Peyer's patch (tissue), 4 donors: ENCODE measurements around the gene RIIAD1. TPM values are rescaled to one million over a fixed set of nuclear protein-coding genes. Genes with fewer than 3 reads are reported as not detected.

ENCODE experiments used
- DNase-seq, 3 donors: peaks; one replicate each; pipeline ENCODE4 v3.0.0-alpha.2; 2017 to 2019
- H3K27ac ChIP-seq, 4 donors: fragments of 200-600 bp; sonication (generic); one replicate each; pipeline ENCODE4 v1.5.1; 2016 to 2019
- H3K27me3 ChIP-seq, 2 donors: fragments of 200-600 bp; sonication (generic); one replicate each; pipeline ENCODE4 v1.5.1; 2019
- H3K36me3 ChIP-seq, 3 donors: fragments of 200-600 bp; sonication (generic); one replicate each; pipeline ENCODE4 v1.5.1; 2016 to 2019
- H3K4me1 ChIP-seq, 4 donors: fragments of 200-600 bp; sonication (generic); one replicate each; pipeline ENCODE4 v1.5.1; 2016 to 2019
- H3K4me3 ChIP-seq, 4 donors: fragments of 200-600 bp; sonication (generic); 1 replicate in 3 of 4; 2 replicates in 1 of 4; pipeline ENCODE4 v1.5.1; 2016 to 2019; ENCODE audit warnings: mild to moderate bottlenecking in 1 of 4
- H3K9me3 ChIP-seq, 4 donors: fragments of 200-600 bp; sonication (generic); one replicate each; pipeline ENCODE4 v1.5.1; 2016 to 2019; ENCODE audit warnings: mild to moderate bottlenecking in 1 of 4
- CTCF ChIP-seq, 6 experiments: fragments of 450-650 bp in 4 of 6; fragments of 200-600 bp in 2 of 6; sonication (generic) in 1 of 6; IDR thresholded peaks; one replicate each; pipeline ENCODE4 v1.5.1; 2017 to 2019; ENCODE audit warnings: antibody characterized with exemption in 6 of 6, mild to moderate bottlenecking in 3 of 6, moderate library complexity in 1 of 6
- POLR2A ChIP-seq, 2 donors: fragments of 450-650 bp; IDR thresholded peaks; one replicate each; pipeline ENCODE4 v1.5.1; 2017; ENCODE audit warnings: antibody characterized with exemption in 2 of 2, mild to moderate bottlenecking in 2 of 2, moderate library complexity in 2 of 2
- total RNA-seq, 4 donors: library from RNA; depleted of rRNA; stranded (reverse); fragments of >200 nt; gene quantifications; one replicate each; pipeline ENCODE4 v1.1.0, GENCODE V29; 2016

RIIAD1 gene
- total RNA-seq, 4 donors from 2014 or later = not detected

DNA sequence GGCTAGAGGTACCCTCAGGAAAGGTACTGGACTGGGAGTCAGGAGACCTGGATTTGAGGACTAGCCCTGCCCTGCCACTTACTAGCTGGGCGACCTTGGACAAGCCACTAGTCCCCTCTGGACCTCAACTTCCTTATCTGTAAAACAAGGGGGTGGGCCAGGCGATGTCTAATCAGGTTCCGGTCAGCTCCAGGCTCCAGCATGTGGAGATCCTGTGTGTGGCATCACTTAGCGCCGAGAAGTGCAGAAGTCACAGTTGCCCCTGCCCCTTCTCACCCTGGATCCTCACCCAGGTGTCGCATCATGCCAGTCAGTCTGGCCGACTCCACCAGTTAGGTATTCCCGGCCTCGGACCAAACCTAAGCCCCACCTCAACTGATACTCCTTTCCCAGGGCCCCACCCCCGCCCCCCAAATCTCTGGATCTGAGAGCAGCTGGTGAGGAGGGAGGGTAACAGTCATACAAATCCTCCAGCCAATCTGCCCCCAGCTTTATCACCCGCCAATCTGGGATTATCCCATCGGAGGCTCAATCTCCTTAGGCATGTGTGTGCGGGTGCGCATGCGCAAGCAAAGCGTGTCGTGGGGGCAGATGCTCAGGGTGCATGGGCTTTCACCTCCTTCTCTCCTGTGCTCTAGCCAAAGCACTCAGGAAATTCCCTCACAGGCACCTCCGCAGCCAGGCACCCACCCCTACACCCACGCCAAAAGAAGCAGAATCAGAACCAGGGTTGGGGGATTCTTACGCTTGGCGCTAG, 10.1 kb upstream of the RIIAD1 start:
- H3K9me3 ChIP-seq = no peaks in the 10 kb centered on the region
- H3K27ac ChIP-seq = no peak overlapping the region
- H3K4me1 ChIP-seq = peaks cover 0 to 17% (median 0%) of the 10 kb centered on the region in 4 donors
- no peaks in the 10 kb centered on the region for H3K36me3 ChIP-seq
- H3K27me3 ChIP-seq = peaks cover 0 to under 1% of the 10 kb centered on the region in 2 donors
- no peak overlapping the region for H3K4me3 ChIP-seq
- no peak for TF ChIP-seq CTCF (IDR thresholded peaks at IDR 0.05)
- TF ChIP-seq POLR2A (IDR thresholded peaks at IDR 0.05) = no peak
- DNase-seq = no peak

DNA sequence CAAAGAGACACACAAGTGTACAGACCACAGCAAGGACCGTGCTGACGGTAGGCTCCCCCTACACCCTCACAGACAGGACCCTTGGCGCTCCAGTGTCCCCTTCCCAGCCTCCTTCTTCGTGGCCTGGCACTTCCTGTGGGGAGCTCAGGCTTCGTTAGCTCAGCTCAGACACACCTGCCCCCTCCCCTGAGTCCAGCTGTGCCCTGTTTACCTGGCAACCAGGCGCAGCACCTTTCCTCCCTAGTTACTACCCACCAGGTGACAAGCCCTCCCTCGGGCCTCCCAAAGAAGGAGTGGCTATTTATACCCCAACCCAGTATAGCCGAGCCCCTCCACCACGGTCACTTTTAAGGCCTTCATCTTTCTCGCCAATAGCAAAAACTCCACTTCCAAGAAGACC, 9.4 kb upstream of the RIIAD1 start:
- peaks cover 0 to 8% of the 10 kb centered on the region in 2 donors for H3K27me3 ChIP-seq
- no peak for TF ChIP-seq POLR2A (IDR thresholded peaks at IDR 0.05)
- no peak for TF ChIP-seq CTCF (IDR thresholded peaks at IDR 0.05)
- no peaks in the 10 kb centered on the region for H3K9me3 ChIP-seq
- no peak overlapping the region for H3K27ac ChIP-seq
- DNase-seq = no peak
- H3K4me3 ChIP-seq = no peak overlapping the region
- H3K36me3 ChIP-seq = no peaks in the 10 kb centered on the region
- H3K4me1 ChIP-seq = peaks cover 0 to 24% (median 0%) of the 10 kb centered on the region in 4 donors

DNA sequence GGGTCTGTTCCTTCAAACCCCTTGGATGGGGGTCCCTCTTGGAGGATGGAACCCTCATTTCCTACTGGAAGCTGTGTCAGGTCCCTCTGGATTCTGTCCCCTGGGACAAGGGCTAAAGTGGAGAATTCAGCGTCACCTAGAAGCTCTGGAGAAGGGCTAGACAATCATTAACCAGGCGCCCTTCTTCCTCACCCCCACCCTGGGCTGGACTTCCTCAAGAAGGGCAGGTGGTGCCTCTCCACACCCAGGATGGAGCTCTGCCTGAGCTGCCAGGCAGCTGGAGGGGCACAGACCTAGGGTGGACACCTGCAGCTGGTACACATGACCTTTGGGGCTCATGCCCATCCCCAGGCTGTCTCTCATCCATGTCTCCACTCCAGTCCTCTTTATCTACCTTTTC, 8.3 kb upstream of the RIIAD1 start:
- peak overlapping the region in 2 of 4 donors; percentile 17 to 57 for H3K27ac ChIP-seq
- no peaks in the 10 kb centered on the region for H3K9me3 ChIP-seq
- no peak overlapping the region for H3K4me3 ChIP-seq
- peaks cover 0 to 8% of the 10 kb centered on the region in 2 donors for H3K27me3 ChIP-seq
- TF ChIP-seq POLR2A (IDR thresholded peaks at IDR 0.05) (no peak), CTCF (IDR thresholded peaks at IDR 0.05) (no peak)
- peaks cover 0 to 27% (median 0%) of the 10 kb centered on the region in 4 donors for H3K4me1 ChIP-seq
- peak in 2 of 3 donors; percentile 71 to 81 for DNase-seq
- H3K36me3 ChIP-seq = no peaks in the 10 kb centered on the region

GRCh38 chr1:151713874-151714273, 7.4 kb upstream of the RIIAD1 start:
- no peak for DNase-seq
- TF ChIP-seq CTCF (IDR thresholded peaks at IDR 0.05) = no peak
- no peak for TF ChIP-seq POLR2A (IDR thresholded peaks at IDR 0.05)
- Histone ChIP-seq H3K9me3 (no peaks in the 10 kb centered on the region), H3K27ac (no peak overlapping the region), H3K27me3 (peaks cover 0 to 8% of the 10 kb centered on the region in 2 donors), H3K4me3 (no peak overlapping the region), H3K4me1 (peaks cover 0 to 27% (median 0%) of the 10 kb centered on the region in 4 donors), H3K36me3 (no peaks in the 10 kb centered on the region)

- H3K27ac ChIP-seq = no peak overlapping the region
Measured at GRCh38 chr1:151714820-151715725, 6.2 kb upstream of the RIIAD1 start.

More at GRCh38 chr1:151714820-151715725, 6.2 kb upstream of the RIIAD1 start:
- no peak overlapping the region for H3K4me3 ChIP-seq
- H3K36me3 ChIP-seq = no peaks in the 10 kb centered on the region
- TF ChIP-seq CTCF (IDR thresholded peaks at IDR 0.05) (no peak), POLR2A (IDR thresholded peaks at IDR 0.05) (no peak)
- no peaks in the 10 kb centered on the region for H3K9me3 ChIP-seq
- H3K4me1 ChIP-seq = peaks cover 0 to 28% (median 0%) of the 10 kb centered on the region in 4 donors
- peaks cover 0 to 8% of the 10 kb centered on the region in 2 donors for H3K27me3 ChIP-seq
- DNase-seq = no peak
